Ishikawa (cell line): ENCODE results near the gene CCDC27.
A peak's percentile ranks its signal among the peaks of the same experiment; 100 is the strongest.

Experiments used
- CEBPB ChIP-seq: IDR thresholded peaks from 2 replicates; pipeline ENCODE4 v1.6.1; 2012
- CREB1 ChIP-seq: IDR thresholded peaks from 2 replicates; pipeline ENCODE4 v1.6.1; 2012; ENCODE audit warnings: low read depth
- EGR1 ChIP-seq: IDR thresholded peaks from 2 replicates; pipeline ENCODE4 v1.6.1; 2012
- EP300 ChIP-seq: IDR thresholded peaks from 2 replicates; pipeline ENCODE4 v1.6.1; 2012; ENCODE audit warnings: borderline replicate concordance
- FOXM1 ChIP-seq: IDR thresholded peaks from 2 replicates; pipeline ENCODE4 v1.6.1; 2012; ENCODE audit warnings: low read depth, borderline replicate concordance
- MAX ChIP-seq: IDR thresholded peaks from 2 replicates; pipeline ENCODE4 v1.6.1; 2012
- NFIC ChIP-seq: IDR thresholded peaks from 2 replicates; pipeline ENCODE4 v1.6.1; 2012
- RAD21 ChIP-seq: IDR thresholded peaks from 2 replicates; pipeline ENCODE4 v1.6.1; 2012; ENCODE audit warnings: low read depth
- TAF1 ChIP-seq: IDR thresholded peaks from 2 replicates; pipeline ENCODE4 v1.6.1; 2012; ENCODE audit warnings: low read depth, mild to moderate bottlenecking
- TCF12 ChIP-seq: IDR thresholded peaks from 2 replicates; pipeline ENCODE4 v1.6.1; 2012; ENCODE audit warnings: low read depth
- TEAD4 ChIP-seq: IDR thresholded peaks from 2 replicates; pipeline ENCODE4 v1.6.1; 2012
- USF1 ChIP-seq: IDR thresholded peaks from 2 replicates; pipeline ENCODE4 v1.6.1; 2012
- YY1 ChIP-seq: IDR thresholded peaks from 2 replicates; pipeline ENCODE4 v1.6.1; 2012; ENCODE audit warnings: low read depth
- ZBTB7A ChIP-seq: IDR thresholded peaks from 2 replicates; pipeline ENCODE4 v1.6.1; 2012; ENCODE audit warnings: low read depth
- TF ChIP-seq, protein P1 (sequence below): IDR thresholded peaks from 2 replicates; pipeline ENCODE4 v1.6.1; 2012; ENCODE audit warnings: low read depth, mild to moderate bottlenecking

CCDC27 gene

DNA sequence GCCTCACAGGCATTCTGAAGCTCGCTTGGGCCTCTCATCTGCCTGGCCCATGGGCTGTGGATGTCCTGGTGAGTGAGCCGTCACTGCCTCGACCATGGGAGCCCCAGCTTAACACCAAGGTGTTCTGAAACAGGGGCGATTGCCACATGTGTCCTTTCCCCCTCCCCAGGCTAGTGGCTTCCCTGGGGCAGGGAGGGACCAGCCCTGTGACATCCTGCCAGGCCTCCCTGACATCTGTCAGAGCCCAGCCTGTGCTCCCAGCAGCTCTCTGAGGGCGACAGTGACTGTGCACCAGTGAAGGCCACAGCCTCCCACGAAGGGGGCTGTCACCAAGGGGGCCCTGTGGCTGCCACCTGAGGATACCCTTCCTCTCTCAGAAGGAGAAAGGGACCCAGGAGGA is 35.9 kb upstream of the CCDC27 start:
- no peak for TF ChIP-seq EGR1
- no peak for TF ChIP-seq USF1
- TF ChIP-seq TAF1, result no peak
- no peak for TF ChIP-seq TCF12
- TF ChIP-seq CREB1, result no peak
- no peak for TF ChIP-seq FOXM1
- TF ChIP-seq ZBTB7A, result no peak
- no peak for TF ChIP-seq YY1
- TF ChIP-seq, protein P1, sequence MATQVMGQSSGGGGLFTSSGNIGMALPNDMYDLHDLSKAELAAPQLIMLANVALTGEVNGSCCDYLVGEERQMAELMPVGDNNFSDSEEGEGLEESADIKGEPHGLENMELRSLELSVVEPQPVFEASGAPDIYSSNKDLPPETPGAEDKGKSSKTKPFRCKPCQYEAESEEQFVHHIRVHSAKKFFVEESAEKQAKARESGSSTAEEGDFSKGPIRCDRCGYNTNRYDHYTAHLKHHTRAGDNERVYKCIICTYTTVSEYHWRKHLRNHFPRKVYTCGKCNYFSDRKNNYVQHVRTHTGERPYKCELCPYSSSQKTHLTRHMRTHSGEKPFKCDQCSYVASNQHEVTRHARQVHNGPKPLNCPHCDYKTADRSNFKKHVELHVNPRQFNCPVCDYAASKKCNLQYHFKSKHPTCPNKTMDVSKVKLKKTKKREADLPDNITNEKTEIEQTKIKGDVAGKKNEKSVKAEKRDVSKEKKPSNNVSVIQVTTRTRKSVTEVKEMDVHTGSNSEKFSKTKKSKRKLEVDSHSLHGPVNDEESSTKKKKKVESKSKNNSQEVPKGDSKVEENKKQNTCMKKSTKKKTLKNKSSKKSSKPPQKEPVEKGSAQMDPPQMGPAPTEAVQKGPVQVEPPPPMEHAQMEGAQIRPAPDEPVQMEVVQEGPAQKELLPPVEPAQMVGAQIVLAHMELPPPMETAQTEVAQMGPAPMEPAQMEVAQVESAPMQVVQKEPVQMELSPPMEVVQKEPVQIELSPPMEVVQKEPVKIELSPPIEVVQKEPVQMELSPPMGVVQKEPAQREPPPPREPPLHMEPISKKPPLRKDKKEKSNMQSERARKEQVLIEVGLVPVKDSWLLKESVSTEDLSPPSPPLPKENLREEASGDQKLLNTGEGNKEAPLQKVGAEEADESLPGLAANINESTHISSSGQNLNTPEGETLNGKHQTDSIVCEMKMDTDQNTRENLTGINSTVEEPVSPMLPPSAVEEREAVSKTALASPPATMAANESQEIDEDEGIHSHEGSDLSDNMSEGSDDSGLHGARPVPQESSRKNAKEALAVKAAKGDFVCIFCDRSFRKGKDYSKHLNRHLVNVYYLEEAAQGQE, result no peak
- TF ChIP-seq CEBPB, result no peak

- TF ChIP-seq, protein P1, result no peak
These were observed 35.1 kb upstream of the CCDC27 start for GRCh38 chr1:3717041-3717714.

GRCh38 chr1:3717715-3718601 is 34.3 kb upstream of the CCDC27 start:
- TF ChIP-seq ZBTB7A (peak; percentile 84), TEAD4 (no peak)
- TF ChIP-seq, protein P1, result peak; percentile 99

- TF ChIP-seq USF1 (no peak), CEBPB (no peak), RAD21 (no peak), EGR1 (no peak), NFIC (no peak), FOXM1 (no peak), MAX (no peak), YY1 (no peak), CREB1 (no peak), ZBTB7A (no peak), TAF1 (no peak)
These were observed 33.5 kb upstream of the CCDC27 start for GRCh38 chr1:3718764-3719163.

- TF ChIP-seq FOXM1 (no peak), TEAD4 (no peak), EP300 (no peak)
These were observed 30.2 kb upstream of the CCDC27 start for GRCh38 chr1:3721955-3722465.
